Measurements from ENCODE around the gene ATP2A1.

The ATP2A1 gene

GRCh38 chr16:28878083-28878926 is at the start of gene ATP2A1:
Gene ATP2A1, plus strand, starts transcription at chr16:28878488. Its CDS starts 184 bp downstream, at chr16:28878672.
- no peak for DNase-seq (ENCODE audit: low spot score)

GRCh38 chr16:28829747-28830146 is 48.5 kb upstream of the ATP2A1 start:
- no peak for DNase-seq (ENCODE audit: low spot score)

GRCh38 chr16:28830531-28830930 is 47.8 kb upstream of the ATP2A1 start:
- no peak for DNase-seq (ENCODE audit: low spot score)

- DNase-seq (ENCODE audit: low spot score): no peak
Observed at GRCh38 chr16:28834349-28834748, 43.9 kb upstream of the ATP2A1 start.

- DNase-seq (ENCODE audit: low spot score): no peak
Observed at GRCh38 chr16:28834873-28835863, 43.1 kb upstream of the ATP2A1 start.

GRCh38 chr16:28835864-28836760 is 42.2 kb upstream of the ATP2A1 start:
- no peak for DNase-seq (ENCODE audit: low spot score)

GRCh38 chr16:28836761-28837064 is 41.6 kb upstream of the ATP2A1 start:
- no peak for DNase-seq (ENCODE audit: low spot score)

- no peak for DNase-seq (ENCODE audit: low spot score)
Observed at GRCh38 chr16:28837672-28838557, 40.4 kb upstream of the ATP2A1 start.

- DNase-seq (ENCODE audit: low spot score): no peak
Observed at GRCh38 chr16:28838558-28838918, 39.8 kb upstream of the ATP2A1 start.

- DNase-seq (ENCODE audit: low spot score): no peak
Observed at GRCh38 chr16:28839004-28839639, 39.2 kb upstream of the ATP2A1 start.

- DNase-seq (ENCODE audit: low spot score): no peak
Observed at GRCh38 chr16:28839899-28840298, 38.4 kb upstream of the ATP2A1 start.

GRCh38 chr16:28842696-28843095 is 35.6 kb upstream of the ATP2A1 start:
- no peak for DNase-seq (ENCODE audit: low spot score)

- DNase-seq (ENCODE audit: low spot score): no peak
Observed at GRCh38 chr16:28843766-28844165, 34.5 kb upstream of the ATP2A1 start.

GRCh38 chr16:28844226-28844885 is 33.9 kb upstream of the ATP2A1 start:
- DNase-seq (ENCODE audit: low spot score): no peak

- peak; percentile 35 for DNase-seq (ENCODE audit: low spot score)
Observed at GRCh38 chr16:28845293-28845692, 33.0 kb upstream of the ATP2A1 start.

GRCh38 chr16:28845761-28846079 is 32.6 kb upstream of the ATP2A1 start:
- DNase-seq (ENCODE audit: low spot score): no peak

- peak; percentile 90 for DNase-seq (ENCODE audit: low spot score)
Observed at GRCh38 chr16:28846080-28846932, 32.0 kb upstream of the ATP2A1 start, which contains the start of gene TUFM. Gene TUFM, minus strand, starts transcription at chr16:28846348. Its CDS starts 79 bp downstream, at chr16:28846269.

- no peak for DNase-seq (ENCODE audit: low spot score)
Observed at GRCh38 chr16:28846933-28847273, 31.4 kb upstream of the ATP2A1 start.

- no peak for DNase-seq (ENCODE audit: low spot score)
Observed at GRCh38 chr16:28858421-28858820, 19.9 kb upstream of the ATP2A1 start.
